IPS-NIHi7 (cell line): ENCODE results near the gene CDKN2C.
"Not testable (repeated sequence)": the region's sequence is repeated elsewhere in the genome, so short reads cannot be mapped to it uniquely, and the experiment has no call there.

Source experiments
- DNase-seq: peaks from one replicate; pipeline ENCODE4 v3.0.0; 2012; ENCODE audit warnings: mixed read lengths; ENCODE audit errors: extremely low spot score

Gene CDKN2C

GRCh38 chr1:50979937-50980336, 9.9 kb downstream of the CDKN2C start:
- DNase-seq: no peak

DNA sequence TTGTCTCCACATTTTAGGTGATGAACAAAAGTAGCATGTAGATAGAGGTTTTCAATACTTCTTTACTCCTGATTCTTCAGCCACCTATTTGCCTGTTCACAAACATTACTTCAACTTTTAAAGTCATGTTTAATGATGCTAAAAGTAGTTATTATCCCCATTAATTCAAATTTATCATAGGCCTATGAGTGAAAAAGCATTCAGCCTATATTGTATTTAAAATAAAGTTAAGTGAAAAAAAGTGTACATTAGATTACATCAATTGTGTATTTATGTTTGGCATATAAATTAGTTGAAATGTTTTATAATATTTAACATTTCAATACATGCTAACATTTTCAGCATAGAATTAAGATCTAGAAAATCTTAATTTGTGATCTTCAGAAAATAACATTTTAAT, 10.5 kb downstream of the CDKN2C start:
- no peak for DNase-seq

- DNase-seq: no peak
Observed at GRCh38 chr1:50981741-50982140, 11.7 kb downstream of the CDKN2C start.

DNA sequence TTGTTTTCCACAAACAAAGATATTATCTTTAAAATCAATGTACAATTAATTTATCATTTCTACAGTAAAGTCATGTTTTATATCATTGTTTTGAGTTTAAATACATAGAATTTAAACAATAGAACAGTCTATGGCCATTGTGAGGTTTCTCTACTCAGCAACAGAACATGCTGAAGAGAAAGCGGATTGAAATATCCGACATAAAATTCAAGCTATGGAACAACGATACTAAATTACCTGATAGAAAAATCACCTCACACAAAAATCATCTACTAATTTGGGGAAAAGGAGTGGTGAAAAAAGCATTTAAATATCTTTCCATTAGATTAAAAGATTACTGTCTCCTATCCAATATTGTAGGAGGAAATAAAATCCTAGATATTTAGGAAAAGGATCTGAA, 12.6 kb downstream of the CDKN2C start:
- DNase-seq: no peak

DNA sequence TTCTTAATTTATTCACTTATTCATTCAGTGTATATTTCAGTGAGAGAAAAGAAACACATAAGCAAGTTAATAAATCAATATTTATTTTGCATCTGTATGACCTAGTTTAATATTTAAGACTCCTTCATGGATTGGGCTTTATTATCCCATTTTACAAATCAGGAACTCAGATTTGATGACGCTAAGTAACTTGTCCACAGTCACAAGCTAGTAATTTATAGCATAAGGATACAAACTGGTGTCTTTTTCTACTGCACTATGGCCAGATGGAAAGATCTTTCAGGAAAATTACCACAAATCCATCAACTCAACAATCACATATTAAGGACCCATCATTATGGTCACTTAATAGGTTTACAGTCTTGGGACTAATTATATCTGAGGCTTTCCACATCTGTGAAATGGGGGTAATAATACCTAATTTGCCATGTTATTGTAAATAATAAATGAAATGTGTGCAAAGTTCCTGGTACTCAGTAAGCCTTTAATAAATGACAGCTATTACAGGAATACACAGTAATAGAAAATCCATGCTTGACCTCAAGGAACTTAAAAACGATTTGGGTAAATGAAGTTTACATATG, 13.3 kb downstream of the CDKN2C start:
- DNase-seq: no peak

DNA sequence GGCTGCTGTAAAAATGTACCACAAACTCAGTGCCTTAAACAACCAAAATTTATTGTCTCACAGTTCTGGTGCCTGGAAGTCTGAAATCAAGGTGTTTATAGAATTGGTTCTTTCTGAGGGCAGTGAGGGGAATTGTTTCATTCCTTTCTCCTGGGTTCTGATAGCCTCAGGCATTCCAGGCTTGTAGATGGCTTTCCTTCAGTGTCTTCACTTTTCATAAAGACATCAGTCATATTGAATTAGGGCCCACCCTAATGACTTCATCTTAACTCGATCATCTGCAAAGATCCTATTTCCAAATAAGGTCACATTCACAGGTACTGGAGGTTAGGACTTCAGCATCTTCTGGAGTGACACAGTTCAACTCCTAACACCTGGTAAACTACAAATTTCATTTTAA, 15.0 kb downstream of the CDKN2C start:
- no peak for DNase-seq

- DNase-seq: no peak
Observed at GRCh38 chr1:50986653-50987052, 16.6 kb downstream of the CDKN2C start.

DNA sequence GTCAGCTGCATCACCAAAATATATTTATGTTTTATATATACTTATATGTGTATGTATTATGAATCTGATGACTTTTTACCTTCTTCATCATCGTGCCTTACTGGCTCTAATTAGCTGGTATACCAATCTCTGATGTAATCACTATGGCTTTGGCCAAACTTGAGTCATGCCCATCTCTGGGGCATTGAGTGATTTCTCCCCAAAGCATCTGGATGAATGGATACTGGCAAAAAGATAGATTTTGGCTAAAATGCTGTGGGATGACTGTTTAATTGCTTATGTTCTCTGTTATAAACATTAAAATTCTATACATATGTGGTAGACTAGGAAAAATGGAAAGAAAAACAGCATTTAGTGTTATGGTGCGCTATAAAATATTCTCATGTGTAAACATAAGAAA, 19.6 kb downstream of the CDKN2C start:
- no peak for DNase-seq

DNA sequence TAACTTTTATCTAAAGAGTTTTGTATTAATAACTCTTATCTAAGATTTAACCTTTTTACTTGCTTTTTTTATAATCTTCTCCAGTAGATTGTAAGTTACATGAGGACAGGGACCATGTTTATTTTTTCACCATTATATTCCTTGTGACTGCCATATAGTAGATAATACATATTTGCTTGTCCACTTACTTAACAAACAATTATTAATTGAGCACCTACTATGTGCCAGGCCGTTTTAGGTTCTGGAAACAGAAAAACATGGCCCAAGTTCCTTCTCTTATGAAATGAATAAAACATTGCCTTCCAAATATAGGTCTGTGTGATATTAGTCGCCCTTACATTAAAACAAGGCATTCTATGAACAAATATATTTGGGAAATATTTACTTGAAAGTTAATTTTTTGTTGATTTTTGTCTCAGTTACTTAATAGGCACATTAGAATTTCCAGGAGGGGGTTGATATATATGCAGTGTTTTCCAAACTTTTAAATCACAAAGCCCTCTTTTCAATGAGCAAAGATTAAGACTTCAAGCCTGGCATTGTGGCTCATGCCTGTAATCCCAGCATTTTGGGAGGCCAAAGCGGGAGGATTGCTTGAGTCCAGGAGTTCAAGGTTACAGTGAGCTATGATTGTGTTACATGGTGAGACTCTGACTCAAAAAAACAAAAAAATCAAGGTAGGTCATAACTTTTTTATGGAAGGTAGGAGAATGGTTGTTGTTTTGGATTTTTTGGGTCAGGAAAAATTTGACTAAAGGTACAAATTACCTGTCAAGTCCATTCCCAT, 22.7 kb downstream of the CDKN2C start:
- no peak for DNase-seq

GRCh38 chr1:50993645-50994044, 23.6 kb downstream of the CDKN2C start:
- DNase-seq: no peak

- DNase-seq: no peak
Observed at GRCh38 chr1:50994997-50995396, 25.0 kb downstream of the CDKN2C start.

- no peak for DNase-seq
Observed at GRCh38 chr1:50995651-50996050, 25.6 kb downstream of the CDKN2C start.

DNA sequence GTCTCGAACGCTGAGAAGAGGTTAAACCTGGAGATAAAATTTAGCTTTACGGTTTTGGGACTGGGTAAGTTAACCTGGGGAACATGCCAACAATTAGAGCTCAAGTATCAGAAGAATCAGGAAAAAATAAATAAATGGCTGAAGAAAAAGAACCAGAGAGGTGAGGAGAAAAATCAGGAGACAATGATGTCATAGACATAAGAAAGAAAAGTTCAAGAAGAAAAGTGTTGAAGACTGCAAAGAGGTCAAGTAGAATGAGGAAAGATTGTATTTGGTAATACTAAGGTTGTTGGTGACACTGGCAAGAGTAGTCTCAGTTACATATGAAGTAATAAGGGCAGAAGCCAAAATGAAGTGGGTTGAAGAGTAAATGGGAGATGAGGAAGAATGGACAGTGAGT, 26.0 kb downstream of the CDKN2C start:
- DNase-seq: no peak

DNA sequence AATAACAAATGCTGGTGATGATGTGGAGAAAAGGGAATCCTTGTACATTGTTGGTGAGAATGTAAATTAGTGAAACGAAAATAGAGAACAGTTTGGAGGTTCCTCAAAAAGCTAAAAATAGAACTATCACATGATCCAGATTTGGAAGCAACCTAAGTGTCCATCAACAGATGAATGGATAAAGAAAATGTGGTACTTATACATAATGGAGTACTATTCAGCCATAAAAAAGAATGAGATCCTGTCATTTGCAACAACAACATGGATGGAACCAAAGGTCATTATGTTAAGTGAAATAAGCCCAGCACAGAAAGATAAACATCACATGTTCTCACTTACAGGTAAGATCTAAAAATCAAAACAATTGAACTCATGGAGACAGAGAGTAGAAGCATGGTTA, 29.3 kb downstream of the CDKN2C start:
- not testable (repeated sequence) for DNase-seq

DNA sequence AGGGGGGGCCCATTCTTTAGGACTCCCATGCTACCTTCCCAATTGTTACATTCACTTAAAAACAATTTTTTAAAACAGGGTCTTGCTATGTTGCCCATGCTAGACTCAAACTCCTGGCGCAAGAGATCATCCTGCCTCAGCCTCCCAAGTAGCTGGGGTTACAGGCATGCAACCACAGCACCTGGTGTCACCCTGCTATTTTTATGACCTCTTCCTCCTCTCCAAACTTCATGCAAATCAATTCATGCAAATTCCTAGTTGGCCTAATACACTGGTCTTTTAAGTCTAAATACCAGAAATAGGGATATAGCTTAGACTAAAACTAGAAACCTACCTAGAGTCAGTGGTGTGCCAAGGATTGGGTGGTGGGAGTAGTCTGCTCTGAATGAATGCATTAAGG, 30.1 kb downstream of the CDKN2C start:
- no peak for DNase-seq

- DNase-seq: no peak
Observed at GRCh38 chr1:51000651-51001050, 30.6 kb downstream of the CDKN2C start.

- no peak for DNase-seq
Observed at GRCh38 chr1:51002516-51002915, 32.5 kb downstream of the CDKN2C start.

DNA sequence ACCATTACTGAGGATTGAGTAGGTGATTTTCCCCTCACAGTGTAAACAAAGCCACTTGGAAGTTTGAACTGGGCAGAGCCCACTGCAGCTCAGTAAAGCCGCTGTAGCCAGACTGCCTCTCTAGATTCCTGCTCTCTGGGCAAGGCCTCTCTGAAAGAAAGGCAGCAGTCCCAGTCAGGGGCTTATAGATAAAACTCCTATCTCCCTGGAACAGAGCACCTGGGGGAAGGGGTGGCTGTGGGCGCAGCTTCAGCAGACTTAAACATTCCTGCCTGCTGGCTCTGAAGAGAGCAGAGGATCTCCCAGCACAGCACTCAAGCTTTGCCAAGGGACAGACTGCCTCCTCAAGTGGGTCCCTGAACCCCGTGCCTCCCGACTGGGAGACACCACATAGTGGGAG, 35.5 kb downstream of the CDKN2C start:
- not testable (repeated sequence) for DNase-seq

- no peak for DNase-seq
Observed at GRCh38 chr1:51009381-51009780, 39.3 kb downstream of the CDKN2C start.

DNA sequence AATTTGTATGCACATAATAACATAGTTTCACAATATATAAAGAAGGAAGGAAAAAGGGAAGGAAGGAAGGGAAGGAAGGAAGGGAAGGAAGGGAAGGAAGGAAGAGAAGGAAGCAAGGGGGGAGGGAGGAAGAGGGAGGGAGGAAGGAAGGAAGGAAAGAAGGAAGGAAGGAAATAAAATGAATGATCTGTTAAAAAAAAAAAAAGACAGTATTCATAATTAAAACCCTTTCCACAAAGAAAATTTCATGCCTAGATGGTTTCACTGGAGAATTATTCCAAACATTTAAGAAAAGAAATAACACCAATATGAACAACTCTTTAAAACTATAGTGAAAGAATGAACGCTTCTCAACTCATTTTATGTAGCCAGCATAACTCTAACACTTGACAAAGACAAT, 44.8 kb downstream of the CDKN2C start:
- DNase-seq: no peak

- DNase-seq: no peak
Observed at GRCh38 chr1:51019811-51020210, 49.8 kb downstream of the CDKN2C start.
